Cardiac fibroblast (primary cell): ENCODE measurements around the gene MCHR1.

Experiments
- DNase-seq, 2 donors: peaks; one replicate each; pipeline versions ENCODE4 v3.0.0 to v3.0.0-alpha.2; 2010; ENCODE audit warnings: low read depth in 2 of 2
- H3K4me3 ChIP-seq, 2 donors: replicated peaks in 1 of 2; 1 replicate in 1 of 2; 2 replicates in 1 of 2; pipeline ENCODE4 v1.5.1; 2011; ENCODE audit warnings: low read depth in 2 of 2, low read length in 2 of 2, mild to moderate bottlenecking in 2 of 2, moderate library complexity in 1 of 2
- CTCF ChIP-seq: IDR thresholded peaks from one replicate; pipeline ENCODE4 v1.5.1; 2011; ENCODE audit warnings: low read depth, mild to moderate bottlenecking, low read length, inconsistent platforms

Gene MCHR1

DNA sequence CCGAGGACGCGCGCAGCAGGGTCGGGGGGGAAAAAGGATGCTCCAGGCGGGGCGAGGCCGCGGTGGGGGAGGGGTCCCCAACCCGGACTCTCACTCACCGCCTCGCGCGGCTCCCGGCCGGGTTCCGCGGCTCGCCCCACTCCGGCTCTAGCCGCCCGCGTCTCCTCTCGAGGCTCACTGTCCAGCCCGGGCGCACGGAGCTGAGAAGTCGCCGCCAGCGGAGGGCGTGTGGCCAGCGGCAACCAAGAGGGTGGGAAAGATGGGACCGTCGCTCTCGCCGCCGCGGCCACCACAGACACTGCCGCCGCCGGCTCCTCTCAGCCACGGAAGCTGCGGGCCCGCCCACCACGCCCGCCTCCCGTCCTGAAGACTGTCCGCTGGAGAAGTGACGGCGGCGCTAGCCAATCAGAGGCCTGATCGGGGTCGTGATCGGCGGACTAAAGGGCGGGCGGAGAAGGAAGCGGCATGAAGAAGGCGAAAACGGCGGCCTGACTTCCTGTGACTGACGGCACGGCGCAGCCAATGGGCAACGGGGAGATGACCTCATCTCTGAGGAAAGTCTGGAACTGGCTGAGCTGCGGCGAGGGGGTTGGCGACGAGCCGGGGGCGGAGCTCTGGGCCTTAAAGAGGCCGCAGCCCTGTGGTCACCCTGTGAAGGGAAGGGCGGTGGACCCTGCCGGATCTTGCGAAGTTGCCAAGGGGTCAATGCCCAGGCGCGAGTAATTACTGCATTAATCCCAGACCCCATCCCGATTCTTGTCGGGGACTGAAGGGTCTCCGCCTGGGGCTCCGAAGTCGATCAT is 42.7 kb upstream of the MCHR1 start, which contains the start of gene MRTFA:
Gene MRTFA (minus strand): TSS at position 340 of the 803 bp plus-strand sequence.
- DNase-seq = peak; percentile 100
- H3K4me3 ChIP-seq = peak within 1 kb of the TSS; percentile 80 to 96
- no peak for TF ChIP-seq CTCF

- no peak for TF ChIP-seq CTCF
- H3K4me3 ChIP-seq = peak overlapping the region; percentile 53 to 63
- DNase-seq = no peak
Measured at GRCh38 chr22:40637183-40638150, 41.8 kb upstream of the MCHR1 start.

DNA sequence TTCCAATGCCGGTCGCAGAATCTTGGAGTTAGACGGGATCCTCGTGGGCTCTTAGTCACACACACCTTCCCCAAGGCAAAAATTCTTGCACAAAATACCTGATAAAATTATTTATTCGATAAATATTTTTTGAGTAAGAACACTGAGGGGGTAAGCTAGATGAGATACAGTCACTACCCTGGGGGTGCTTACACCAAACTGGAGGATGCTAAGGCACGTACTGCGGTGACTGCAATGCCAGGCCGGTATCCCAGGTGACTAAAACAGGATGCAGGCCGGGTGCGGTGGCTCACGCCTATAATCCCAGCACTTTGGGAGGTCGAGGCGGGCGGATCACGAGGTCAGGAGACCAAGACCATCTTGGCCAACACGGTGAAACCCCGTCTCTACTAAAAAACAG is 41.0 kb upstream of the MCHR1 start:
- no peak overlapping the region for H3K4me3 ChIP-seq
- no peak for DNase-seq
- TF ChIP-seq CTCF = no peak

GRCh38 chr22:40641269-40641668 is 38.0 kb upstream of the MCHR1 start:
- TF ChIP-seq CTCF = no peak
- DNase-seq = no peak
- H3K4me3 ChIP-seq = no peak overlapping the region

DNA sequence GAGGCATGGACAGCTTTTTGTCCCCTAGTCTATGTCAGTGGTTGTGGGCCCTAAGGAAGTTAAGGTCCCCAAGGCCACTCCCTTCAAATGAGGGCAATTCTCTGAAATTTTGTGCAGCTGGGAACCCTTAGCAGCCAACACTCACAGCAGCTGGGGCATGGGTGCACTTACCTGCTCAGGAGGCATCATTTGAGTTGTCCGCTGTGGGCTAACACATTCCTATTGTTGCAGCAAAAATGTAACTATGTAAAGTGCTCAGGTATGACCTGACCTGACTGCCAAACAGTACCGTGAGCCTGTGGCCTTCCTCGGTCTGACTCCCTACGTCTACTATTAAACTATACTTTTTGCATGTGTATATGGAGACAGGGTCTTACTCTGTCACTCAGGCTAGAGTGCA is 37.0 kb upstream of the MCHR1 start:
- H3K4me3 ChIP-seq = no peak overlapping the region
- DNase-seq = no peak
- no peak for TF ChIP-seq CTCF

- no peak overlapping the region for H3K4me3 ChIP-seq
- DNase-seq = no peak
- TF ChIP-seq CTCF = no peak
Measured at GRCh38 chr22:40645579-40646197, 33.6 kb upstream of the MCHR1 start.
